ENCODE measurements around the gene SHLD1.
"Not testable (repeated sequence)": the region's sequence is repeated elsewhere in the genome, so short reads cannot be mapped to it uniquely, and the experiment has no call there.

Gene SHLD1

DNA sequence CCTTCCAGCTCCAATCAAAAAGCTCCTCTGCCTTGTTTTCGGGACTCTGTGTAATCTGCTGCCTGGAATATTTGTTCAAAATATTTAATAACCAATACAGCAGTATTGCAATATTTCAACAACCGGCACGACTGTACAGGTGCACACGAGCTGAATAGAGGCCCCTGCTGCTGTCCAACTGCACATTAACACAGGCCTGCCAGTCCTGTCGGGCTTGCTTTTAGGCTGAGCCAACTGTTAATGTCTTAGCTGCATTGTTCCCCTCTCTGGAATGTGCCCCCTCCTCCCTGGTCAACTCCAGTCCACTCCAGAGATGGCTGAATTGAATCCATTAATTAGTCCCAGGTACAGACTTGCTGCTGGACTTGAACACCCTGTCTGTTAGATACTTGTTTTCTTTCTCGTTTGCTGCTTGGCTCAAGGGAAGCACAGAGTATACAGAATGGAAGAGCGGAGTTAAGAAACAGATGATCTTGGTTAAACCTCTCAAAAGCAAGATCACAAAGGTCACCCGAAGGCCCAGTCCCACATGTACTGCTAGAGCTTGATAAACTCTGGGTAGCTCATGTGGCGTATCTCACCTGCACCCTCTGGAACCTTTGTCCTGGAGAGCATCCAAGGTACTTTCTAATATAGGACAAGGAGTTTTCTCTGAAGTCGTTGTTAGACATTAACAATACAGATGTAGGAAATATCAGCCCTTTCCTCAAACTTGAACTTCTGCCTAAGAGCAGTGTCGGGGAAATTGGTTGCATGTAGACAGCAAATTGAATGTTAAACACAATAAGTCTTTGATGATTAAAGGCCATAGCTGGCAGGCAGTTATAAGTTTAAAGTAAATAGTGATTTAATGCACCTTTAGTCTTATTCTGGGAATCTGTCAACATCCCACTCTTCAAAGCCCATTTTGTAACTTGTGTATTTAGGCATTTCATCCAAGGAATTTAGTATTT is 31.9 kb downstream of the SHLD1 start:
- DNase-seq: no peak

DNA sequence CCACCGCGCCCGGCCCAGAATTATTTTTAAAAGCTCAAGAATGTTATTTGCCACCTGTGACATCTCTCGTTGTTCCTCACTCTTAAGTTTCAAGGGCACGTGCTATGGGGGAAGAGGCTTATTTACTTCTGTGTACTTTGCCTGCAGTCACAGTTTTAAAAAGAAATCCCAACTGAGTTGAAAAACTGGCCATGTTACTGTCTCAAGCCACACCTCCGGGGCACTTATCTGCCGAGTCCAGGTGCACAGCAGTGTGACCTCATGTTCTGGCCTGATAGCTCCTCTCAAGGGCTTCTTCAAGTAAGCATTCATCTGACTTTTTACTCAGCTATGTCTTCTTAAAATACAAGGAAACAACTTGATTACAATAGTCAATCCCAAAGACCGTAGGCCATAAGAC is 34.5 kb downstream of the SHLD1 start:
- no peak for DNase-seq

DNA sequence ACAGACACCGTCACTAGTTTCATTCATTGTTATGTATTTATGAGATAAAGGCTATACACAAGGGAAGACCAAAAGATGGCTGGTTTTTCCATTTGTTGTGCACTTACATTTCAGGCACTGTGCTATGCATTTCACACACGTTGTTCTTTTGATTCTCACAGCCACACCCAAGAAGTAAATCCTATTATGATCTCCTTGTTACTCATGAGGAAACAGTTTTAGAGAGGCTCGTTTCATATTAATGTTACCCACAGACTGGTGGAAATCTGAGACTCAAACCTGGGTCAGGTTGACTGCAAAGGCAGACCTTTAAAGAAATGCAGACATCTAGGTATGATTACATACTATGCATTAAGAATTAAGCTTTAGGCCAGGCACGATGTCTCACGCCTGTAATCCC is 34.9 kb downstream of the SHLD1 start:
- no peak for DNase-seq

DNA sequence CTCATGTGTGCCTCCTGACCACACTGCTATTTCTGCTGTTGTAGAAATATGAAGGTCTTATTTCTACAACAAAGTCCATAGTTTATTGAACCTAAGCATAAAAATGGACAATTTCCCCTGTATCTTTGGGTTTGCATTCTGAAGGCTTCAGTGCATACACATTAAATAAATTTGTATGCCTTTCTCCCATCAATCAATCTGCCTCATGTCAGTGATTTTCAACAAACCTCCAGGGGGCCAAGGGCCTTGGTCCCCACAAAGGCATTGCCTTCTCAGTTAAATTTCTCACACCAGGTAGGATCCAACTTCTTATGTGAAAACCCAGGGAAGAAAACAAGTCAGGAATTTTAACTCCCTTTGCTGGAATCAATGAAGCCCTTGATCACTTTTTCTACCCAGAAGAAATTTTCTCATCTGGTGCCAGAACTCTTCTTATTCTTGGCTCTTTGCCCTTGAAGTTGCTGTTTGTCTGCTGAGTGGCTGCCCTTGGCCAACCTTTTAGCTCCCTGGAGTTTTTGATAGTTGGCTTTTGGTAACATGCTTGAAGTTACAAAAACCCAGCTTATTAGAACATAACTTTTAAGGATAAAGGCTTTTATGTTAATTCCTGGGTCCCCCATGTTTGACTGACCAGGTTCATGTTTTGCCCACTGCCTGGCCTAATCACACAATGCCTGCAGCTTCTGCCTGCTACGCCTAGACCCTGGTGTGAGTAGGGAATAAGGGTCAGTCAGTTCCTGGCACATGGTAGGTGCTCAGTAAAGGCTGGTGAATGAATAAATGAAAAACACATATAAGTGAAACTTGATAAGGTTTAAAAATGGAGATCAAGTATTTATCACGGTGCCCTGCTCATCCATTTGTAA is 37.0 kb downstream of the SHLD1 start:
- no peak for DNase-seq

DNA sequence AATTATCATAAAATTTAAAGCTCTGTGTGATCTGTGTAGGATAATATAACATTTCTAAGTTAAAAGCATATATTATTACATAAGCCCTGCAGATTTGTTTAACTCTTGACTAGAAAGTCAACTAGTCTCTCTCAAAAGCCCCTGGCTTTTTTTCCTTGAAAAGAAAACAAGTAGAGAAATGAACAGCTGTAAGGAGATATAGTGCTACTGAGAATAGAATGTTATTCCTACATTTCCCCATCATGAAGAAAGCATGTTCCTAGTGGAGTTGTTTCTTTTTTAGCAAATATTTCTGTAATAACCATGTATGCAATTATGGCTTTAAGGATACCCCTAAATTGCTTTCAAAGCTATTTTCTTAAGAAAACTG is 37.6 kb downstream of the SHLD1 start:
- no peak for DNase-seq

- peak; percentile 84 for DNase-seq
Observed at GRCh38 chr20:5788385-5788895, 38.2 kb downstream of the SHLD1 start.

GRCh38 chr20:5789827-5790226 is 39.6 kb downstream of the SHLD1 start:
- DNase-seq: no peak

- DNase-seq: no peak
Observed at GRCh38 chr20:5793916-5794315, 43.7 kb downstream of the SHLD1 start.

DNA sequence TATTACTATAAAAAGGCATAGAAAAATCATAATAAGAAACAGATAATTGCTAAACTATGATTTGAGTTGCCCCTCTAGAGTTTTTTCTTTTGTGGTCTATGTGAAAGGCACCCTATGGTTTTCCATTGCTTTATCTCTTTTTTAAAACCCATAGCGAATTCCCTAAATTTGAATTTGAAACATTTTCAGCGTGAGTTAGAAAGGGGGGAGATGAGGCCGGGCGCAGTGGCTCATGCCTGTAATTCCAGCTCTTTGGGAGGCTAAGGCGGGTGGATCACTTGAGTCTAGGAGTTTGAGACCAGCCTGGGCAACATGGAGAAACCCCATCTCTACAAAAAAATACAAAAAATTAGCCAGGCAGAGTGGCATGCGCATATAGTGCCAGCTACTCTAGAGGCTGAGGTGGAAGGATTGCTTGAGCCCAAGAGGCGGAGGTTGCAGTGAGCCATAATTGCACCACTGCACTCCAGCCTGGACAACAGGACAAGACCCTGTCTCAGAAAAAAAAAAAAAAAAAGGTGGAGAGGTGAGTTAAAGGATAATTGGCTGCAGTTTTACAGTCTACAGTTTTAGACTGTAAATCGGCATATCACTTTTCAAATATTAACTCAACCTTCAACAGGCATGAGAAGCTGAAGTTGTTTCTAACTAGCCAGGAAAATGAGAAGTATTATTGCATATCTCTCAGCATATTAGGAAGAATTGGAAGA is 46.3 kb downstream of the SHLD1 start:
- DNase-seq: no peak

DNA sequence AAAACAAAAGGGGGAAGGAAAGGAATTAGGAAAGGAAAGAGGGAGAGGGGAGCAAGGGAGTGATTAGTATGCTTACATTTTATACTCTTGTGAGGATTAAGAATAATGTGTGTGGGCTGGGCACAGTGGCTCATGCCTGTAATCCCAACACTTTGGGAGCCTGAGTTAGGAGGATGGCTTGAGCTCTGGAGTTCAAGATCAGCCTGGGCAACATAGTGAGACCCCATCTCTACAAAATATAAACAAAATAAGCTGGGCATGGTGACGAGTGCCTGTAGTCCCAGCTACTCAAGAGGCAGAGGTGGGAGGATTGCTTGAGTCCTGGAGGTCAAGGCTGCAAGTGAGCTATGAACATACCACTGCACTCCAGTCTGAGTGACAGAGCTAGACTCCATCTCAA is 47.0 kb downstream of the SHLD1 start:
- no peak for DNase-seq

GRCh38 chr20:5797843-5798462 is 47.8 kb downstream of the SHLD1 start:
- DNase-seq: peak; percentile 95

DNA sequence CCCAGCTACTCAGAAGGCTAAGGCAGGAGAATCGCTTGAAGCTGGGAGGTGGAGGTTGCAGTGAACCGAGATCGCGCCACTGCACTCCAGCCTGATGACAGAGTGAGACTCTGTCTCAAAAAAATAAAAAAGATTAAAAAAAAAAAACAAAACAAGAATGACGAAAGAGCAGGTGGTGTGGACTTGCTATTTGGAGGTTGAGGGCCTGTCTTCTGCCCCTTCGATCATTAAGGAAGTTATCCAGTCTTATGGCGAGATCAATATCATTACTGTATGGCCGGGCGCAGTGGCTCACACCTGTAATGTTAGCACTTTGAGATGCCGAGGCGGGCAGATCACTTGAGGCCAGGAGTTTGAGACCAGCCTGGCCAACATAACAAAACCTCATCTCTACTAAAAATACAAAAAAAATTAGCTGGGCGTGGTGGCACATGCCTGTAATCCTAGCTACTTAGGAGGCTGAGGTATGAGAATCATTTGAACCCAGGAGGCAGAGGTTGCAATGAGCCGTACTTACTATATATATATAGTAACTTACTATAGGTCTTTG is 53.6 kb downstream of the SHLD1 start:
- not testable (repeated sequence) for DNase-seq

DNA sequence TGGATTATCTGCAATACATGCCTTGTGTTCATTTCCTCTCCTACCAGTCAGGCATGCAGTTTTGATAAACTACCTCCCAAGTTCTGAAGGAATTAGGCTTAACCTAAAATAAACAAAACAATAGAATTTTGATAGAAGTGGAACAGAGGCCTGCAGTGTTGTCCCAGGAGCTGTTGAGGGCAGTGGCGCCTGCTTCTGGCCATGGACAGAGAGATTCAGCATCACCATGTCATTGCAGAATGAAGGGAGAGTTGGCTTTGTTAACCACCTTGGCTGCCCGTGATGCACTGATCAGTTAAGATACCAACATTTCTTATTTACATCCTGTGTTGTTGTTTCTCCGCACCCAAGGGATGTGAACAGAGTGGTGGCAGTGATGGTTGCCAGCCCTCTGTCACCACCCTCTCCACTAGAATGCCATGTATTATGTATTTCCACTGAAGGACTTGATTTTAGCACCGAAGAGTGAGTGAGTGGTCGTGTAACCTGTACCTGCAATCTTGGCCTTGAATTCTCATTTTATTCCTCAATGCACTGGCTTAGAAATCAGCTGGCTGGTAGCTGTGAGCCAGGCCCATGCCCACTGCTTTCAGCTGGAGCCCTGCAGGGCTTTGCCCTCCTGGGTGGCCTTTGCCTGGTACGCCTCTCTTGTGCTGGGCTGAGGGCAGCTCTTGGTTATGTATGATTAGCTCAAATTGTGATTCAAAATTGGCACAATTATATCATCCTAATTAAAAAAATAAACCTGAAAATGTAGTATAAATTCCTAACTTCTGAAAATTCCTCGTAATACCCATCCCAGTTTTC is 56.5 kb downstream of the SHLD1 start:
- DNase-seq: no peak

DNA sequence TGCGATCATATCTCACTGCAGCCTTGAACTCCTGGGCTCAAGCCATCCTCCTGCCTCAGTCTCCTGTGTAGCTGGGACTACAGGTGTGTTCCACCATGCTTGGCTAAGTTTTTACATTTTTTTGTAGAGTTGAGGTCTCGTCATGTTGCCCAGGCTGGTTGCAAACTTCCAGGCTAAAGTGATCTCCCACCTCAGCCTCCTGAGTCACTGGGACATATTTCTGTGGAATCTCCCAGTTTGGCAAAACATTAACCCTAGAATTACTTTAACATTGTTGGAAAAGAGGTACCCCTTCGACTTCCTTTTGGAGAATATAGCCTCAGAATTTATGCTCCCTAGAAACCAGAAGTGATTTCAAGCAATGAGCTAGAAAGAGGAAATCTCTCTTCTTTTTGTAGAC is 57.2 kb downstream of the SHLD1 start:
- DNase-seq: no peak

DNA sequence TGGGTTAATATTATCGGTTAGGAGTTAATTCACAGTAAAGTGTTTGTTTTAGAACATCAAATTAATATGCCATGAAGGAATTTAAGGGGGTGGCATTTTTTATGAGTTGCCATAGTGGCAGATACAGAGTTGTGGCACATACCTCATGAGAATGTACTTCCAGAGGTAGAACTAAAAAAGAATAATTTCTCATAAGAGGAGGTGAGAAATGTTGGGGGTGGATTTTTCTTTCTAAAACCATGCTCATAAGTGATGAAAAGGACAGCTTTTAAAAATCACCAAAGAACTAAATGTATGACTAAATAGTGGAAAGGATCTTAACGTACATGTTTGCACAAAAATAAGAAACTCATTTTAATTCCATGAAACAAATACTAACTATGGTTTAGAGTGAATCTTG is 58.7 kb downstream of the SHLD1 start:
- DNase-seq: no peak

DNA sequence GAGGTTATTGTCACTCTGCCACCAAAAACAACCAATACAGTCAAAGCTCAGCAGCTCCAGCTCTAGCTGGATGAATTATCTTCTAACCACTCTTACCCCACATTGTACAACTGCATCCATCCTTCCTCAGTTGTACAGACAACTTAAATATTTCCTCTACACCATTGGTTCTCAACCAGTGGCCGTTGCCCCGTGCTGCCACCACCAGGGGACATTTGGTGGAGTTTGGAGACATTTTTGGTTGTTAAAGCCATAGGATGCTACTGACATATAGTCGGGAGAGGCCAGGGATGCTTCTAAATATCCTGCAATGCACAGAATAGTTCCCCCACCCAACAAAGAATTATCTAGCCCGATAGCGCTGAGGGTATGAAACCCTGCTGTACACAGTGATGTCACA is 59.3 kb downstream of the SHLD1 start:
- no peak for DNase-seq

DNA sequence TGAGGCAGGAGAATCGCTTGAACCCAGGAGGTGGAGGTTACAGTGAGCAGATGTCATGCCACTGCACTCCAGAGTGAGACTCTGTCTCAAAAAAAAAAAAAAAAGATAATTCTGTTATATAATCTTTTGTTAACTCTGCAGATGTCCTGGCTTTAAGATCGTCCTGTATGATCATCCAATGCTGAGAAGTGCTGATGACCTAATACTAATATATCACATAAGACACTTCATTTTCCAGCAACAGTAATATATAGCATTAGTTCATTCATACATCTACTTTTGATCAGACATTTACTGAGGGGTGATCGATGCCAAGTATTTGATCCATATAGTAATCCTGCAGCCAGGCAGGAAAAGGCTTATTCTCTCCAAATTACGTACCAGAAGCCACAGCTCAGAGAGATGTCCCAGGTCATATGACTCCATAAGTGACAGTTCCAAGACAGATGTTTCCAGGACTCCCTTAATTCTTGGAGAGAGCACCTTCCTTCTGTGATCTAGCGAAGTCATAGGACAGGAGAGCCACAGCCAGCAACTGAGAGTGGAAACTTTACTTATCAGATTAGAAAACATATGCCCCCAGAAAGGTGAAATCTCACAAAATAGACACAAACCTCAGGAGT is 60.7 kb downstream of the SHLD1 start:
- DNase-seq: no peak

- no peak for DNase-seq
Observed at GRCh38 chr20:5811746-5812145, 61.5 kb downstream of the SHLD1 start.

GRCh38 chr20:5818346-5818681 is 68.1 kb downstream of the SHLD1 start:
- DNase-seq: no peak

DNA sequence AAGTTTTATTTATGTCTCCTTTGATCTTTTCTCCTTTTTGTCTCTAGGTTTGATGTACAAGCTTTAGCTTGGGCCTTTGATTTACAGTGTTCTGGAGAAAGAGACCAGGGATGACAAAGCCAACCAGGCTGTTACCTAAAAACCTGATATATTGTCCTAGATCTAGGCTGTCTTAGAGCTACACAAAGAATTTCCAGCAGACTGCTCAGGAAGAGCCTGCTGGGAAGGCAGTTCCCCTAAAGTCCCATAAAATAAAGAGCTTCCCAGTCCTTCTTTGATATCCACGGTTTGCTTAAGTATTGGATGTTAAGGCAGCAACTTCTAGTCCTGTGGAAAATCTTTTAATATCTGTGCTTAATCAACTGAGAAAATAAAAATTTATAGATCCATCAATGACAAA is 70.5 kb downstream of the SHLD1 start:
- DNase-seq: no peak

GRCh38 chr20:5821627-5822215 is 71.5 kb downstream of the SHLD1 start:
- DNase-seq: peak; percentile 21

Measured in MV-4-11 (cell line).